Measurements from ENCODE around the gene DYNC2I2.
A peak's percentile ranks its signal among the peaks of the same experiment; 100 is the strongest.

The DYNC2I2 gene

GRCh38 chr9:128635266-128636023, 21.2 kb downstream of the DYNC2I2 start:
- peak; percentile 99 for DNase-seq

GRCh38 chr9:128634651-128635262, 21.9 kb downstream of the DYNC2I2 start:
- DNase-seq: no peak

GRCh38 chr9:128634111-128634510, 22.5 kb downstream of the DYNC2I2 start:
- no peak for DNase-seq

- DNase-seq: no peak
Observed at GRCh38 chr9:128633601-128634000, 23.0 kb downstream of the DYNC2I2 start.

- DNase-seq: no peak
Observed at GRCh38 chr9:128633057-128633456, 23.6 kb downstream of the DYNC2I2 start.

- no peak for DNase-seq
Observed at GRCh38 chr9:128632486-128632885, 24.2 kb downstream of the DYNC2I2 start.

GRCh38 chr9:128632066-128632465, 24.6 kb downstream of the DYNC2I2 start:
- no peak for DNase-seq

GRCh38 chr9:128631636-128632035, 25.0 kb downstream of the DYNC2I2 start:
- DNase-seq: no peak

- no peak for DNase-seq
Observed at GRCh38 chr9:128629852-128630545, 26.6 kb downstream of the DYNC2I2 start.

GRCh38 chr9:128629136-128629535, 27.5 kb downstream of the DYNC2I2 start:
- DNase-seq: no peak

- DNase-seq: no peak
Observed at GRCh38 chr9:128628471-128629048, 28.1 kb downstream of the DYNC2I2 start.

GRCh38 chr9:128627906-128628305, 28.7 kb downstream of the DYNC2I2 start:
- no peak for DNase-seq

GRCh38 chr9:128627127-128627715, 29.4 kb downstream of the DYNC2I2 start:
- DNase-seq: no peak

- no peak for DNase-seq
Observed at GRCh38 chr9:128626181-128626580, 30.5 kb downstream of the DYNC2I2 start.

GRCh38 chr9:128625391-128626146, 31.1 kb downstream of the DYNC2I2 start:
- no peak for DNase-seq

GRCh38 chr9:128624566-128624965, 32.1 kb downstream of the DYNC2I2 start:
- no peak for DNase-seq

- DNase-seq: no peak
Observed at GRCh38 chr9:128621730-128622455, 34.8 kb downstream of the DYNC2I2 start.

GRCh38 chr9:128619779-128620178, 36.9 kb downstream of the DYNC2I2 start:
- DNase-seq: no peak

- no peak for DNase-seq
Observed at GRCh38 chr9:128619127-128619526, 37.5 kb downstream of the DYNC2I2 start.

GRCh38 chr9:128617943-128618342, 38.7 kb downstream of the DYNC2I2 start:
- no peak for DNase-seq

GRCh38 chr9:128615571-128615970, 41.1 kb downstream of the DYNC2I2 start:
- no peak for DNase-seq

GRCh38 chr9:128614728-128615127, 41.9 kb downstream of the DYNC2I2 start:
- DNase-seq: no peak

Measured in EL (cell line).